Lower leg skin (tissue), 4 donors: ENCODE data around the gene MZB1. TPM values are rescaled to one million over a fixed set of nuclear protein-coding genes. Genes with fewer than 3 reads are reported as not detected.

ENCODE experiments used
- DNase-seq, 2 donors: peaks; one replicate each; pipeline ENCODE4 v3.0.0-alpha.2; 2019; ENCODE audit warnings: low spot score in 2 of 2
- H3K4me3 ChIP-seq: fragments of 200-600 bp; sonication (generic); 2 replicates; pipeline ENCODE4 v1.5.1; 2017; ENCODE audit warnings: mild to moderate bottlenecking, low read depth; ENCODE audit not compliant: poor library complexity, severe bottlenecking
- POLR2A ChIP-seq, 2 donors: fragments of 450-650 bp; IDR thresholded peaks; one replicate each; pipeline ENCODE4 v1.6.1; 2016 to 2017; ENCODE audit warnings: antibody characterized with exemption in 2 of 2, mild to moderate bottlenecking in 1 of 2, moderate library complexity in 1 of 2
- WGBS, 2 donors: methylation state at CpG; one replicate each; pipeline ENCODE4 v1.1.5; 2018; 5-methylcytosine and 5-hydroxymethylcytosine counted together
- intact Hi-C: fragments of 100-400 bp; cut with DNase I; formaldehyde crosslinking; loops from one replicate; pipeline ENCODE4 v1.15.0; 2023; ENCODE audit warnings: low total_unique reads
- total RNA-seq, 4 donors: library from RNA; depleted of rRNA; stranded (reverse); fragments of >200 nt; gene quantifications; one replicate each; pipeline ENCODE4 v1.1.0, GENCODE V29; 2016
- TF ChIP-seq, protein P1 (sequence below), 3 donors: fragments of 450-650 bp; IDR thresholded peaks; one replicate each; pipeline ENCODE4 v1.5.1; 2016; ENCODE audit warnings: antibody characterized with exemption in 3 of 3, mild to moderate bottlenecking in 3 of 3, moderate library complexity in 2 of 3

The MZB1 gene
- total RNA-seq, 4 donors from 2014 or later = not detected

DNA sequence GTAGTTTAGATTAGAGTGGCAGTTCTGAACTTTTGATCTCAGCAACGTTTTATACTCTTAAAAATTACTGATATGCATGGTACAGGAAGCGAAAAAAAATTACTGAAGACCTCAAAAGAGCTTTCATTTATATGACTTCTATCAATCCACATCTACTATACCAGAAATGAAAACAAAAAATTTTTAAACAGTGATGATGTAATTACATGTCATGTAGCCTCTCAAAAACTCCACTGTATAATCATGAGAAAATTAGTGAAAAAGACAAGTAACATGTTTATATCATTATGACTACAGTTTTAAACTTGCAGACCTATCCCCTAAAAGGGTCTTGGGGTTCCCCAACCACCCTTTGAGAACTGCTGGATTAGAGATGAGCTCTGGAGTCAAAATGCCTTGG, 40.3 kb upstream of the MZB1 start:
- no peak for DNase-seq
- WGBS, 2 donors = 84 to 87% methylated on average over 2 of the region's 2 CpGs

DNA sequence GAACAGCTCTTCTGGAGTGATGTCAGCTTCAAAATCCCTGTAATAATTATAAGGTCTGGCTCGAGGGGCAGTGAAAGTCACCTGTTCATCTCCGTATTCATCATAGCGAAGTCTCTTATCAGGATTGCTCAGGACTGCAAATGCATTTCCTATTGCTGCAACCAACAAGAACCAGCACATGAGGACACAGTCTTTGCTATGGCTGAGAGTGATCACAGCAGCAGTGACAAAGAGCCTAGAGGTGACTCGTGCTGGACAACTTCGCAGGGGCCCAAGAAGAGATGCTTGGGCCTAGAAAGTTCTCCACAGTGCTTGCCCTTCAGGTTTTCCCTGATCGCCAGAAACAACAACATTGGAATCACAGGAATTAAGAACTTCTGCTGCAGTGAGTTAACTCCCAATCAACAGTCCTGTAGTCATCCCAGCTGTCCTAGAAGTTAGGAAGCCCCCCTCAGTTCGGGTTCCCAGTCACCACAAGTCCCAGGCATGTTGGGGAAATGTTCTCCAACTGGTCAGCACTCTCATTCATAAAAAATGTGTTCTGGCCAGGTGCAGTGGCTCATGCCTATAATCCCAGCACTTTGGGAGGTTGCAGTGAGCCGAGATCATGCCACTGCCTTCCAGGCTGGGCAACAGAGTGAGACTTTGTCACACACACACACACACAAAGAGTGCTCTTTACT, 36.6 kb upstream of the MZB1 start:
- intact Hi-C loops = no loop called here
- DNase-seq = peak in 1 of 2 donors; percentile 61
- TF ChIP-seq, protein P1, sequence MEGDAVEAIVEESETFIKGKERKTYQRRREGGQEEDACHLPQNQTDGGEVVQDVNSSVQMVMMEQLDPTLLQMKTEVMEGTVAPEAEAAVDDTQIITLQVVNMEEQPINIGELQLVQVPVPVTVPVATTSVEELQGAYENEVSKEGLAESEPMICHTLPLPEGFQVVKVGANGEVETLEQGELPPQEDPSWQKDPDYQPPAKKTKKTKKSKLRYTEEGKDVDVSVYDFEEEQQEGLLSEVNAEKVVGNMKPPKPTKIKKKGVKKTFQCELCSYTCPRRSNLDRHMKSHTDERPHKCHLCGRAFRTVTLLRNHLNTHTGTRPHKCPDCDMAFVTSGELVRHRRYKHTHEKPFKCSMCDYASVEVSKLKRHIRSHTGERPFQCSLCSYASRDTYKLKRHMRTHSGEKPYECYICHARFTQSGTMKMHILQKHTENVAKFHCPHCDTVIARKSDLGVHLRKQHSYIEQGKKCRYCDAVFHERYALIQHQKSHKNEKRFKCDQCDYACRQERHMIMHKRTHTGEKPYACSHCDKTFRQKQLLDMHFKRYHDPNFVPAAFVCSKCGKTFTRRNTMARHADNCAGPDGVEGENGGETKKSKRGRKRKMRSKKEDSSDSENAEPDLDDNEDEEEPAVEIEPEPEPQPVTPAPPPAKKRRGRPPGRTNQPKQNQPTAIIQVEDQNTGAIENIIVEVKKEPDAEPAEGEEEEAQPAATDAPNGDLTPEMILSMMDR (IDR thresholded peaks at IDR 0.05) = no peak
- TF ChIP-seq POLR2A (IDR thresholded peaks at IDR 0.05) = no peak
- 82 to 87% methylated on average over 8 of the region's 8 CpGs for WGBS, 2 donors
- no peak overlapping the region for H3K4me3 ChIP-seq

More for the DNA sequence above, 40.3 kb upstream of the MZB1 start:
- TF ChIP-seq POLR2A (IDR thresholded peaks at IDR 0.05) = no peak
- TF ChIP-seq, protein P1 (IDR thresholded peaks at IDR 0.05) = no peak
- intact Hi-C loops = no loop called here
- no peak overlapping the region for H3K4me3 ChIP-seq

DNA sequence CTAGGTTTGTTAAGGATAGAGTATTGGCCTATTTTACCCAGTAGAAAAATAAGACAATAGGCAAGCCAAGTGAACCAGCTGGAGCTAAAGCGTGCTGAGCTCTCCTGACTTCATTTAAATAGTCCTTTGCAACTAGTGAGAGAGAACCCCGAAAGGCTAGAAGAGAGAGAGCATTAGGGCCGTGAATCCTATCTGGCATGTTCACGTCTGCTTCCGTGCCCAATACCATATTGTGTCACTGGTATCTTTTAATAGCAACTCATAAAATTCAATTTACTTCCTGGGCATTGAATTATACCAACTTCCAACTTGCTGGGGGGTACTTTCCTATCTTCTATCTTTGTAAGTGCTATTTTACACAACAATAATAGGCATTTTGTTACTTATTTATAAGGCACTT, 35.8 kb upstream of the MZB1 start:
- DNase-seq = peak in 1 of 2 donors; percentile 2
- WGBS, 2 donors = 84 to 90% methylated on average over 5 of the region's 5 CpGs
- intact Hi-C loops = no loop called here

DNA sequence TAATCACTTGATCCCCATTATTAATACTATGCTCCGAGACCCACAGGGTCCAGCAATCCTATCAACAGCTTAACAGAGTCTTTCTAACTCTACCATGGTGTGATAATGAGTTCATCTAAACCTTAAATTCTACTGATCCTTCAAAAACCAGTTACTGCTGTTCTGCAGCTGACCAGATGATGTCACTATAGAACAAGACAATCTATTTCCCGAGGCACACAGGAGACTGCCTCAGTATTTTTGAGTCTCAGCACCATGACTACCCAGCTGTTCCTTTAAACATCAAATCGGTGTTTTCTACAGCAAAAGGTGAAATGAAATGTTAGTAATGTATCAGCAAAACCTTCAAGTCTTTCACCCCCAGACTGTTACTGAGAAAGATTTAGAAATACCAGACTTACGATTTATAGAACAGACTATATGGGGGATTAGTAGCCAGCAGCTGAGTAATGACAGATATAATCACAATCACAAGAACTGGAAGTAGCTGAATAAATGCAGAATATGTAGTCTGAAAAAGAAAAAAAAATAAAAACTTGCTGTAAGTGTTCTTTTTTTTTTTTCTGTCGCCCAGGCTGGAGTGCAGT, 32.7 kb upstream of the MZB1 start:
- 43 to 46% methylated on average over 5 of the region's 5 CpGs for WGBS, 2 donors
- intact Hi-C loops = loop anchor here (2.0 kb wide), 1 partner anchor 90 kb away; no protein-coding TSS in a partner anchor
- no peak overlapping the region for H3K4me3 ChIP-seq
- DNase-seq = peak; percentile 34 to 68
- TF ChIP-seq, protein P1 (IDR thresholded peaks at IDR 0.05) = peak in 1 of 3 donors; percentile 62
- TF ChIP-seq POLR2A (IDR thresholded peaks at IDR 0.05) = no peak

More for the DNA sequence above, 35.8 kb upstream of the MZB1 start:
- H3K4me3 ChIP-seq = no peak overlapping the region
- no peak for TF ChIP-seq POLR2A (IDR thresholded peaks at IDR 0.05)
- TF ChIP-seq, protein P1 (IDR thresholded peaks at IDR 0.05) = no peak

DNA sequence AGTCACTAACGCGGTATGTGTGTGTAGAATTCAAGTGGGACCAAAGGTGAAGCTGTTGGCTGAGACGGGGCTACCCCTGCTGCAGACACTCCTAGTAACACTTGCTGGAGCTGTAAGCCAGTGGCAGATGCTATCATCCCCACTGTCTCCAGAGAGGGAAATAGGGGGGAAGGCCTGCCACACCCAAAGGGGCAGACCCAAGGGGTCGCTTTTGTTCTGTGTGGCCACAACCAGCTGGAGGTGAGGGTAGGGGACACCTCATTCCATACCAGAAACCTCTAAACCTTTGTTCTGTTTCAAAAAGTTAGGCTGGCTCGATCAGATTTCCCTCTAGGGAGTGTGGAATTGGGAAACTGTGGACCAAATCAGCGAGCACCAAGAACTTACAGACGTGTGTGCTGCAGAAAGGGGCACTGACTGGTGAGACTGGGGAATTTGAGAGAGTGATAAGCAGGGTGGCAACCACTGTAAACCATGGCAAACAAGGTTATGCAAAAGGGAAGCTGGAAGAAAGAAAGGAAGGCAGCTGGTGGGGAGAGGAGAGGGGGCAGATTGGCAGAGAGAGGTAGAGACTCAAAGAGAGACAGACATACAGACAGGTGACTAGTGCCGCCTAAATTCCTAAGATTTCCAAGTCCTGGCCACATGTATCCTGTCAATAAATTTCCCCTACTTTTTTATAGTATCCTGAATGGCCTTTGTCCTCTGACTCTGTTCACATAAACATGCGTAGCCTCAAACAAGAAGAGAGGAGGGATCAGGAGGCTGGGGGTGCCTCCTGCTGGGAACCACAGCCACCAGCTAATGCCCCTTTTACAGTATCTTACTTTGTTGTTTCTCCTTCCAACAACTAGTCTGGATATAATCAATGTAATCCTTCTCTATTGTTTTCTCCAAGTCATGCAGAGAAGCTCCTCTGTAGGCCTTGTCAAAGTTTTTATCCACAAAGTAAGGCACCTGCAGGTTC, 29.8 kb upstream of the MZB1 start:
- intact Hi-C loops = no loop called here
- no peak overlapping the region for H3K4me3 ChIP-seq

More for the DNA sequence above, 29.8 kb upstream of the MZB1 start:
- DNase-seq = peak in 1 of 2 donors; percentile 50
- TF ChIP-seq, protein P1 (IDR thresholded peaks at IDR 0.05) = no peak
- TF ChIP-seq POLR2A (IDR thresholded peaks at IDR 0.05) = no peak
- 82 to 84% methylated on average over 9 of the region's 9 CpGs for WGBS, 2 donors
